HepG2 (cell line): ENCODE measurements around the gene ENPP7. TPM values are rescaled to one million over a fixed set of nuclear protein-coding genes. Genes with fewer than 3 reads are reported as not detected.

ENCODE experiments used
- DPF2 ChIP-seq: sonication (generic); formaldehyde crosslinking; IDR thresholded peaks from 2 replicates; pipeline ENCODE4 v1.4.0; 2020; ENCODE audit warnings: mild to moderate bottlenecking, low read depth, missing genetic modification reagents, borderline replicate concordance
- ESRRA ChIP-seq: sonication (generic); formaldehyde crosslinking; IDR thresholded peaks from 2 replicates; pipeline ENCODE4 v1.5.1; 2020; ENCODE audit warnings: mild to moderate bottlenecking, low read depth, missing genetic modification reagents
- GATAD2A ChIP-seq: IDR thresholded peaks from 2 replicates; pipeline ENCODE4 v1.6.1; 2016
- HDAC2 ChIP-seq: sonication (generic); formaldehyde crosslinking; IDR thresholded peaks from 2 replicates; pipeline ENCODE4 v1.4.0; 2020; ENCODE audit warnings: missing genetic modification reagents
- HNF4A ChIP-seq: sonication (generic); formaldehyde crosslinking; IDR thresholded peaks from 2 replicates; pipeline ENCODE4 v1.4.0; 2020; ENCODE audit warnings: missing genetic modification reagents
- KDM1A ChIP-seq: IDR thresholded peaks from 2 replicates; pipeline ENCODE4 v1.6.1; 2016; ENCODE audit warnings: missing compliant biosample characterization
- KDM5B ChIP-seq: sonication (generic); formaldehyde crosslinking; IDR thresholded peaks from 2 replicates; pipeline ENCODE4 v1.4.0; 2020; ENCODE audit warnings: missing genetic modification reagents, mild to moderate bottlenecking, borderline replicate concordance
- KDM6A ChIP-seq: IDR thresholded peaks from 2 replicates; pipeline ENCODE4 v1.6.1; 2016; ENCODE audit warnings: low read depth
- NFE2L2 ChIP-seq: fragments of 150-350 bp; IDR thresholded peaks from 2 replicates; pipeline ENCODE4 v1.6.1; 2014; ENCODE audit warnings: low read length
- NFKB2 ChIP-seq: sonication (generic); formaldehyde crosslinking; IDR thresholded peaks from 2 replicates; pipeline ENCODE4 v1.4.0; 2020; ENCODE audit warnings: missing genetic modification reagents, borderline replicate concordance
- PITX1 ChIP-seq: sonication (generic); formaldehyde crosslinking; IDR thresholded peaks from 2 replicates; pipeline ENCODE4 v1.5.1; 2020; ENCODE audit warnings: mild to moderate bottlenecking, missing genetic modification reagents
- SOX6 ChIP-seq, 2 experiments: fragments of 450-650 bp in 1 of 2; sonication (generic) in 1 of 2; formaldehyde crosslinking in 1 of 2; IDR thresholded peaks; 2 replicates each; pipeline versions ENCODE4 v1.4.0 to v1.6.1; 2017 to 2020; ENCODE audit warnings: antibody characterized with exemption in 1 of 2, mild to moderate bottlenecking in 1 of 2, missing genetic modification reagents in 1 of 2
- SP5 ChIP-seq: IDR thresholded peaks from 2 replicates; pipeline ENCODE4 v1.6.1; 2016; ENCODE audit warnings: low read depth, borderline replicate concordance
- TARDBP ChIP-seq: sonication (generic); formaldehyde crosslinking; IDR thresholded peaks from 2 replicates; pipeline ENCODE4 v1.8.0; 2022; ENCODE audit warnings: mild to moderate bottlenecking, missing genetic modification reagents
- TBX2 ChIP-seq: sonication (generic); formaldehyde crosslinking; IDR thresholded peaks from 2 replicates; pipeline ENCODE4 v1.5.0; 2020; ENCODE audit warnings: missing genetic modification reagents, mild to moderate bottlenecking, borderline replicate concordance
- TGIF2 ChIP-seq: IDR thresholded peaks from 2 replicates; pipeline ENCODE4 v1.6.1; 2016; ENCODE audit warnings: control low read depth, missing compliant biosample characterization
- ZNF772 ChIP-seq: sonication (generic); formaldehyde crosslinking; IDR thresholded peaks from 2 replicates; pipeline ENCODE4 v1.5.0; 2020; ENCODE audit warnings: mild to moderate bottlenecking, missing genetic modification reagents
- polyA plus RNA-seq, 8 experiments: library from polyadenylated mRNA; depleted of rRNA in 3 of 8; stranded (reverse) in 7 of 8; unstranded in 1 of 8; fragments of >200 nt; fragmentation: Illumina TruSeq in 4 of 8; extraction: Trizol in 4 of 8; gene quantifications; 2 replicates each; pipeline versions ENCODE4 v1.2.1 to v1.2.3, GENCODE V29; 2011 to 2016; ENCODE audit warnings: low read depth in 4 of 8, missing spikeins in 1 of 8, mixed read lengths in 1 of 8; ENCODE audit not compliant: insufficient read depth in 1 of 8
- total RNA-seq, 5 experiments: library from RNA; depleted of rRNA; stranded (reverse); fragments of >200 nt; fragmentation: Illumina TruSeq; extraction: Trizol; gene quantifications; 2 replicates each; pipeline ENCODE4 v1.2.3, GENCODE V29; 2016; ENCODE audit warnings: low read depth in 1 of 5
- TF ChIP-seq, protein P1 (sequence below): sonication (generic); formaldehyde crosslinking; IDR thresholded peaks from 2 replicates; pipeline ENCODE4 v1.4.0; 2020; ENCODE audit warnings: missing genetic modification reagents, mild to moderate bottlenecking, borderline replicate concordance
- TF ChIP-seq, protein P2 (sequence below): sonication (generic); formaldehyde crosslinking; IDR thresholded peaks from 2 replicates; pipeline ENCODE4 v1.8.0; 2023; ENCODE audit warnings: mild to moderate bottlenecking, missing genetic modification reagents
- TF ChIP-seq, protein P3 (sequence below): sonication (generic); formaldehyde crosslinking; IDR thresholded peaks from 2 replicates; pipeline ENCODE4 v1.4.0; 2020; ENCODE audit warnings: mild to moderate bottlenecking, missing genetic modification reagents
- TF ChIP-seq, protein P4 (sequence below): sonication (generic); formaldehyde crosslinking; IDR thresholded peaks from 2 replicates; pipeline ENCODE4 v1.5.0; 2020; ENCODE audit warnings: mild to moderate bottlenecking, missing genetic modification reagents, moderate library complexity
- TF ChIP-seq, protein P5 (sequence below): IDR thresholded peaks from 2 replicates; pipeline ENCODE4 v1.6.1; 2016

Gene ENPP7
- total and polyA plus RNA-seq, 2 of the 13 experiments (the other 11 are each of a cell fraction or from before 2014, with no cell fraction given) = 1.1 to 2.2 TPM

DNA sequence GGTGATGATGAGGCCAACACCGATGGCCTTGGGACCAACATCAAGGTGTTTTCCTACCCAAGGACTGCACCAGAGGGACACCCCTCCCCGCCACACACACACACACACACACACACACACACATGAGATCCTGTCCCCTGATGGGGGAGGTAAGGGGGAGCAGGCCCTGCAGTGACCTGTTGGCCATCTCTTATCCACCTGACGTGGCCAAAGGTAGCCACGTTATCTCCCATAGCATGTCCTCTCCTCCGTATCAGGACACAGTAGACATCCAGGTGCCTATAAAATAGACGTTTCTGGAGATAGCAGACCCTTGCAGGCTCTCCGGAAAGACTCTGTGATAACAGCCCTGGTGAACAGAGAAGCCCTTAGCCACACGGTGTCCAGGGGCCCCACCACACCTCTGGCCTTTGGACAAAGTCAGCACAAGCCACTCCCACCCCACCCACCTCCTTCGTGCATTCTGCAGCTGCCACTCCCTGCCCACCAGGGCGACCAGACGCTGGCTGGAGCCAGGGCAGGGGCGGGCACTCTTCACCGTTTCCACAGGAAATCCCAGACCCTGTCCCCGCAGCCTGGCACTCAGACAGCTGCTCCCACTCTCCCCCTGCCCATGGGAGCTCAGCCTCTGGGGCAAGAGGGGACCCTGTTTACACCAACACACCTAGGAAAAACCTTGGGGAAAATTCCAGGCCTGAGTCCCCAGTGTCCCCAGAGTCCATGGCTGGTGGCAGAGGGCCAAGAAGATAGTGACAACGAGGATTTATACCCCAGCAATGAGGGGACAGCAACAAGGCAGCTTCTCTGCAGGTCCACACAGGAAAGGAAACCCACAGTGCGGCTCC lies 15.4 kb upstream of the ENPP7 start (continued):
- TF ChIP-seq SP5 (CRISPR knock-in tag) (0 out of 2 replicates have a peak, but pooled peaks have one; percentile 46), TGIF2 (CRISPR knock-in tag) (0 out of 2 replicates have a peak, but pooled peaks have one; percentile 29), ZNF772 (CRISPR knock-in tag) (peak; percentile 32; the same call in 1 of the 2 replicates), KDM5B (CRISPR knock-in tag) (0 out of 2 replicates have a peak, but pooled peaks have one; percentile 39), PITX1 (CRISPR knock-in tag) (0 out of 2 replicates have a peak, but pooled peaks have one; percentile 18), NFE2L2 (no peak), KDM1A (CRISPR knock-in tag) (no peak), SOX6 (IDR thresholded peaks at IDR 0.05) (no peak), SOX6 (CRISPR knock-in tag; IDR thresholded peaks at IDR 0.05) (peak; percentile 52; the same call in 1 of the 2 replicates), TARDBP (CRISPR knock-in tag) (0 out of 2 replicates have a peak, but pooled peaks have one; percentile 34), NFKB2 (CRISPR knock-in tag) (peak; percentile 57; the same call in 1 of the 2 replicates), HNF4A (CRISPR knock-in tag) (peak; percentile 50; the same call in 1 of the 2 replicates), DPF2 (0 out of 2 replicates have a peak, but pooled peaks have one; percentile 41), KDM6A (0 out of 2 replicates have a peak, but pooled peaks have one; percentile 33), ESRRA (CRISPR knock-in tag) (no peak), TBX2 (peak; percentile 56; the same call in 1 of the 2 replicates), GATAD2A (CRISPR knock-in tag) (peak; percentile 73), HDAC2 (CRISPR knock-in tag) (peak; percentile 30; the same call in 1 of the 2 replicates)
- TF ChIP-seq, protein P1, sequence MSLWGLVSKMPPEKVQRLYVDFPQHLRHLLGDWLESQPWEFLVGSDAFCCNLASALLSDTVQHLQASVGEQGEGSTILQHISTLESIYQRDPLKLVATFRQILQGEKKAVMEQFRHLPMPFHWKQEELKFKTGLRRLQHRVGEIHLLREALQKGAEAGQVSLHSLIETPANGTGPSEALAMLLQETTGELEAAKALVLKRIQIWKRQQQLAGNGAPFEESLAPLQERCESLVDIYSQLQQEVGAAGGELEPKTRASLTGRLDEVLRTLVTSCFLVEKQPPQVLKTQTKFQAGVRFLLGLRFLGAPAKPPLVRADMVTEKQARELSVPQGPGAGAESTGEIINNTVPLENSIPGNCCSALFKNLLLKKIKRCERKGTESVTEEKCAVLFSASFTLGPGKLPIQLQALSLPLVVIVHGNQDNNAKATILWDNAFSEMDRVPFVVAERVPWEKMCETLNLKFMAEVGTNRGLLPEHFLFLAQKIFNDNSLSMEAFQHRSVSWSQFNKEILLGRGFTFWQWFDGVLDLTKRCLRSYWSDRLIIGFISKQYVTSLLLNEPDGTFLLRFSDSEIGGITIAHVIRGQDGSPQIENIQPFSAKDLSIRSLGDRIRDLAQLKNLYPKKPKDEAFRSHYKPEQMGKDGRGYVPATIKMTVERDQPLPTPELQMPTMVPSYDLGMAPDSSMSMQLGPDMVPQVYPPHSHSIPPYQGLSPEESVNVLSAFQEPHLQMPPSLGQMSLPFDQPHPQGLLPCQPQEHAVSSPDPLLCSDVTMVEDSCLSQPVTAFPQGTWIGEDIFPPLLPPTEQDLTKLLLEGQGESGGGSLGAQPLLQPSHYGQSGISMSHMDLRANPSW (CRISPR knock-in tag) = no peak
- TF ChIP-seq, protein P2, sequence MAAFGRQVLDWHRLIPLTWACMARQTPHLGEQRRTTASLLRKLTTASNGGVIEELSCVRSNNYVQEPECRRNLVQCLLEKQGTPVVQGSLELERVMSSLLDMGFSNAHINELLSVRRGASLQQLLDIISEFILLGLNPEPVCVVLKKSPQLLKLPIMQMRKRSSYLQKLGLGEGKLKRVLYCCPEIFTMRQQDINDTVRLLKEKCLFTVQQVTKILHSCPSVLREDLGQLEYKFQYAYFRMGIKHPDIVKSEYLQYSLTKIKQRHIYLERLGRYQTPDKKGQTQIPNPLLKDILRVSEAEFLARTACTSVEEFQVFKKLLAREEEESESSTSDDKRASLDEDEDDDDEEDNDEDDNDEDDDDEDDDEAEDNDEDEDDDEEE = no peak
- TF ChIP-seq, protein P3, sequence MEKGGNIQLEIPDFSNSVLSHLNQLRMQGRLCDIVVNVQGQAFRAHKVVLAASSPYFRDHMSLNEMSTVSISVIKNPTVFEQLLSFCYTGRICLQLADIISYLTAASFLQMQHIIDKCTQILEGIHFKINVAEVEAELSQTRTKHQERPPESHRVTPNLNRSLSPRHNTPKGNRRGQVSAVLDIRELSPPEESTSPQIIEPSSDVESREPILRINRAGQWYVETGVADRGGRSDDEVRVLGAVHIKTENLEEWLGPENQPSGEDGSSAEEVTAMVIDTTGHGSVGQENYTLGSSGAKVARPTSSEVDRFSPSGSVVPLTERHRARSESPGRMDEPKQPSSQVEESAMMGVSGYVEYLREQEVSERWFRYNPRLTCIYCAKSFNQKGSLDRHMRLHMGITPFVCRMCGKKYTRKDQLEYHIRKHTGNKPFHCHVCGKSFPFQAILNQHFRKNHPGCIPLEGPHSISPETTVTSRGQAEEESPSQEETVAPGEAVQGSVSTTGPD (CRISPR knock-in tag) = 0 out of 2 replicates have a peak, but pooled peaks have one; percentile 24
- TF ChIP-seq, protein P4, sequence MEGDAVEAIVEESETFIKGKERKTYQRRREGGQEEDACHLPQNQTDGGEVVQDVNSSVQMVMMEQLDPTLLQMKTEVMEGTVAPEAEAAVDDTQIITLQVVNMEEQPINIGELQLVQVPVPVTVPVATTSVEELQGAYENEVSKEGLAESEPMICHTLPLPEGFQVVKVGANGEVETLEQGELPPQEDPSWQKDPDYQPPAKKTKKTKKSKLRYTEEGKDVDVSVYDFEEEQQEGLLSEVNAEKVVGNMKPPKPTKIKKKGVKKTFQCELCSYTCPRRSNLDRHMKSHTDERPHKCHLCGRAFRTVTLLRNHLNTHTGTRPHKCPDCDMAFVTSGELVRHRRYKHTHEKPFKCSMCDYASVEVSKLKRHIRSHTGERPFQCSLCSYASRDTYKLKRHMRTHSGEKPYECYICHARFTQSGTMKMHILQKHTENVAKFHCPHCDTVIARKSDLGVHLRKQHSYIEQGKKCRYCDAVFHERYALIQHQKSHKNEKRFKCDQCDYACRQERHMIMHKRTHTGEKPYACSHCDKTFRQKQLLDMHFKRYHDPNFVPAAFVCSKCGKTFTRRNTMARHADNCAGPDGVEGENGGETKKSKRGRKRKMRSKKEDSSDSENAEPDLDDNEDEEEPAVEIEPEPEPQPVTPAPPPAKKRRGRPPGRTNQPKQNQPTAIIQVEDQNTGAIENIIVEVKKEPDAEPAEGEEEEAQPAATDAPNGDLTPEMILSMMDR (CRISPR knock-in tag) = peak; percentile 9; the same call in 1 of the 2 replicates
- TF ChIP-seq, protein P5, sequence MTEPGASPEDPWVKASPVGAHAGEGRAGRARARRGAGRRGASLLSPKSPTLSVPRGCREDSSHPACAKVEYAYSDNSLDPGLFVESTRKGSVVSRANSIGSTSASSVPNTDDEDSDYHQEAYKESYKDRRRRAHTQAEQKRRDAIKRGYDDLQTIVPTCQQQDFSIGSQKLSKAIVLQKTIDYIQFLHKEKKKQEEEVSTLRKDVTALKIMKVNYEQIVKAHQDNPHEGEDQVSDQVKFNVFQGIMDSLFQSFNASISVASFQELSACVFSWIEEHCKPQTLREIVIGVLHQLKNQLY = no peak
